ENCODE data around the gene MAMSTR.
"Not testable (repeated sequence)": the region's sequence is repeated elsewhere in the genome, so short reads cannot be mapped to it uniquely, and the experiment has no call there.

The MAMSTR gene

GRCh38 chr19:48687776-48688175, 31.7 kb downstream of the MAMSTR start:
- no peak for DNase-seq (ENCODE audit: low read depth, low spot score)

GRCh38 chr19:48686637-48687036, 32.9 kb downstream of the MAMSTR start:
- not testable (repeated sequence) for DNase-seq (ENCODE audit: low read depth, low spot score)

GRCh38 chr19:48686088-48686487, 33.4 kb downstream of the MAMSTR start:
- DNase-seq (ENCODE audit: low read depth, low spot score), result no peak

DNA sequence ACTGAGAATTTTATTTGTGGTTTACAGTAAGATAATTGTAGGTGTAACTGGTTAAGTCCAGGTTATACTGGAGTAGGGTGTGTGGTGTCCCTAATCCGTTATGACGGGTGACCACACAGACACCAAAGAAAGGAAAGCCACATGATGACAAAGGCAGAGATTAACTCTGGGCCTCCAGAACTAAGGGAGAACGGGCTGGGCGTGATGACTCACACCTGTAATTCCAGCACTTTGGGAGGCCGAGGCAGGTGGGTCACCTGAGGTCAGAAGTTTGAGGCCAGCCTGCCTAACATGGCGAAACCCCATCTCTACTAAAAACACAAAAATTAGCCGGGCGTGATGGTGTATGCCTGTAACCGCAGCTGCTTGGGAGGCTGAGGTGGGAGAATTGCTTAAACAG, 33.9 kb downstream of the MAMSTR start:
- DNase-seq (ENCODE audit: low read depth, low spot score), result no peak

GRCh38 chr19:48683349-48683748, 36.2 kb downstream of the MAMSTR start:
- no peak for DNase-seq (ENCODE audit: low read depth, low spot score)

DNA sequence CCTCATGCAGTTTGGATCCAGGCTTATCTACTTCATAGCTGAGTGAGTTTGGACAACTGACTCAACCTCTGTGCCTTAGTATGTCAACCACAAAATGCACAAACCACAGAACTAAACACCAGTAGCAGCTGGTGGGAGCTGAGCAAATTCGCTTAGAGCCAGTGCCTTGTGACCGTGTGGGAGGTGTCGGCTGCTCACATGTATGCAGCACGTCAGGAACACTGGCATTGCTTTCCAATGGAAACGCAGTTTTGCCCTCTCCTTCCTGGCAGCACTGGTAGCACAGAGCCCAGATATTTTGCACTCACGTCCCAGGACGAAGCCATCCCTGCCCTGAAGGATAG, 38.4 kb downstream of the MAMSTR start:
- no peak for DNase-seq (ENCODE audit: low read depth, low spot score)

GRCh38 chr19:48680436-48681126, 38.9 kb downstream of the MAMSTR start:
- DNase-seq (ENCODE audit: low read depth, low spot score), result no peak

DNA sequence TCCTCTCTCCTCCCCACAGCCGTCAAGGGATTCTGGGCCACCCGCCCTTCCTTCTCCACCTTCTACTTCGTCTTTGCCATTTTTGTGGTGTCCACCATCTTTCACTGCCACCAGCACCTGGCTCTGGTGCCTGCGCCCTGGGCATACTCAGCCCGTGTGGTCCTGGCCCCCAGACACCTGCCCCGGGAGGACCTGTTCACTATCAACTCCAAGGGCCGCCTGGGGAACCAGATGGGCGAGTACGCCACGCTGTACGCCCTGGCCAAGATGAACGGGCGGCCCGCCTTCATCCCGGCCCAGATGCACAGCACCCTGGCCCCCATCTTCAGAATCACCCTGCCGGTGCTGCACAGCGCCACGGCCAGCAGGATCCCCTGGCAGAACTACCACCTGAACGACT, 39.5 kb downstream of the MAMSTR start:
- DNase-seq (ENCODE audit: low read depth, low spot score), result not testable (repeated sequence)

GRCh38 chr19:48678201-48678600, 41.3 kb downstream of the MAMSTR start:
- DNase-seq (ENCODE audit: low read depth, low spot score), result no peak

DNA sequence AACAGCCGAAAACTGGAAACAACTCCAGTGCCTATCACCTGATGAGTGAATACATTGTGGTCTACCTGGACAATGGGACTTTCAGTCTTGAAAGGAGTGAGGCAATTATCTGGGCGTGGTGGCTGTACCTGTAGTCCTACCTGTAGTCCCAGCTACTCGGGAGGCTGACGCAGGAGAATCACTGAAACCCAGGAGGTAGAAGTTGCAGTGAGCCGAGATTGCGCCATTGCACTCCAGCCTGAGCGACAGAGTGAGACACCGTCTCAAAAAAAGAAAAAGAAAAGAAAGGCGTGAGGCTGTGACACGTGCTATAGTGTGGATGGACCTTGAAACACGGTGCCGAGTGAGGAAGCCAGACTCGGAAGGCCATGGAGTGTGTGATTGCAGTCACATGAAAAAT, 42.6 kb downstream of the MAMSTR start:
- no peak for DNase-seq (ENCODE audit: low read depth, low spot score)

GRCh38 chr19:48676487-48676886, 43.0 kb downstream of the MAMSTR start:
- DNase-seq (ENCODE audit: low read depth, low spot score), result no peak

GRCh38 chr19:48674921-48675824, 44.4 kb downstream of the MAMSTR start:
- peak; percentile 76 for DNase-seq (ENCODE audit: low read depth, low spot score)

GRCh38 chr19:48674216-48674809, 45.2 kb downstream of the MAMSTR start:
- no peak for DNase-seq (ENCODE audit: low read depth, low spot score)

DNA sequence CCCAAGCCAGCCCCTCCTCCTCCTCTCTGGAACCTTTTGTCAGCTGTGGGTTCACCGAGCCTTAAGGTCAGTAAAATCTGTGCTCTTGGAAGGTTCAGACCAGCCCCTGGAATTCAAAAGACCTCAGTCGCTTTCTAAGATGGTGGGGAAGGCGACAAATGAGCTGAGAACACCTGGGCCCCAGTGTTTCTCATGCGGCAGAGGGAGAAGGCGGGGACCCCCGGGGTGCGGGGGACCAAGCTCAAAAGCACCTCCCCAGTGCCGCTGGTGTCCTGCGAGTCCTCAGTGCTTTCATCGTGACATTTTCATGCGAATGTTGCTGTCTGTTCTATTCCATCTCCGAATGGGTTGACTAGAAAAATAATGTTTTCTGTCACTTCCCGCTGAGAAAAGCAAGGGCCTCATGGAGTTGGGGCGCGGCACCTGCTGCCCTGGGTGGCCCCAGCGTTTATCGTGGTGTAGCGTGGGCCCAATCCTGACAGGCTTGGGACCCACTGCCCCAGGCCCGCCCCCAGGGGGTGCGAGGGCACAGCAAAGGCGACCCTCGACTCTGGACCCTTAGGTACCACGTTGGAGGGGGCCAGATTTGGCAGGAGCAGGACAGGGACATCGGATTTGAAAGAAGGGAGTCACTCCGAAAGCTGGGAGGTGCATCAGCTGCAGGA, 46.0 kb downstream of the MAMSTR start:
- no peak for DNase-seq (ENCODE audit: low read depth, low spot score)

GRCh38 chr19:48672994-48673393, 46.5 kb downstream of the MAMSTR start, which contains the start of gene NTN5:
NTN5 (minus strand) TSS chr19:48673017; CDS start chr19:48670986, 2,031 bp downstream.
- DNase-seq (ENCODE audit: low read depth, low spot score), result no peak

- no peak for DNase-seq (ENCODE audit: low read depth, low spot score)
Measured at GRCh38 chr19:48671446-48671995, 48.0 kb downstream of the MAMSTR start.

- DNase-seq (ENCODE audit: low read depth, low spot score), result no peak
Measured at GRCh38 chr19:48670699-48671445, 48.7 kb downstream of the MAMSTR start.

DNA sequence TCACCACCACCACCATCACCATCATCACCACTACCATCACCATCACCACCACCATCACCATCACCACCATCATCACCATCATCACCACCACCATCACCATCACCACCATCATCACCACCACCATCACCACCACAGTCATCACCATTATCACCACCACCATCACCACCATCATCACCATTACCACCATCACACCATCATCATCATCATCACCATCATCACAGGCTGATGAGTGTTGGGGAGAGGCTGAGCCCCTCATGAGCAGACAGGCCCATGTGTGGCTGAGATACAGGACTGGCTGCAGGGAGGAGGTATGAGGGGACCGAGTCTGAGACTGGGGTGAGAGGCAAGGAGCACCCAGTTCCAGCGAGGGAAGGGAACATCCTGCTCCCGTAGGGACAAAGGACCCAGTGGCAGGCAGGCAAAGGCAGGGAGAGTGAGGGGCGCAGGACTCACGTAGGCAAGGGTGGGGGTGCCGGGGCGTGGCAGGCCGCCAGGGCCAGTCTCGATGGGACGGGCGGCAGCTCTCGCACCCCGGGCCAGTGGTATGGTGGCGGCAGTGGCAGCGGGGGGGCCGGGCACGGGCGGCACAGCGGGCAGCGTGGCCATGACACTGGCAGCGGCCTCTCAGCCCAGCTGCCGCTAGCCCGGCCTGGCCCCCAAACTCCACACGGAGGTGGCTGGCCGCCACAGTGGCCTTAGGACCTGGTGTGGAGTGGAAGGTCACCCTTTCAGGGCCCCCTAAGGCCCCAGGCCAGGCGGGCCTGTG, 49.4 kb downstream of the MAMSTR start:
- no peak for DNase-seq (ENCODE audit: low read depth, low spot score)

DNA sequence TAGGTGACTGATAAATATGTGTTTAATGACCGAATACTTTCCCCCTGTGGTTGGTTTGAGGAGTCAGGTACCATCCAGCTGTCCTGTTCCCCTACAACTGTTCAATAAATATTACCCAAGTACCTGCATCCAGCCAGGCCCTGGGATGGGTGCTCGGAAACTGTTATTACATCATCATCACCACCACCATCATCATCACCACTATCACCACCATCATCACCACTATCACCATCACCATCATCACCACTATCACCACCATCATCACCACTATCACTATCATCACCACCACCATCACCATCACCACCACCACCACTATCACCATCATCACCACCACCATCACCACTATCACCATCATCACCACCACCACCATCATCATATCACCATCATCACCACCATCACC, 50.8 kb downstream of the MAMSTR start:
- DNase-seq (ENCODE audit: low read depth, low spot score), result no peak

DNA sequence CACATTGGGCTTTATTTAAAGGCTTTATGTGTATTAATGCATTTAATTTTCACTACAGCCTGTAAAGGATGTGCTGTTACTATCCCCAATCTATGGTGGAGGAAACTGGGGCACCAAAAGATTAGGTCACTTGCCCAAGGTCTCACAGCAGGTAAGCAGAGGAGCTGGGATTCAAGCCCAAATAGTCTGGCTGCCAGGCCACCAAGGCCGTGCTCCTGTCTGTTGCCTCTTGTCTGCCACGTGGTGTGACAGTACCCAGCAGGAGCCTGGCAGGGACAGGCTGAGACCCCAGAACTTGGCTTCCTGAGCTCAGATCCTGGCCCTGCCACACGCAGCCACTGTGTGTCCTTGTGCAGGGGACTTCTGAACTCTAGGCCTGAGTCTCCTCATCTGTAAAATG, 51.2 kb downstream of the MAMSTR start:
- no peak for DNase-seq (ENCODE audit: low read depth, low spot score)
